ENCODE measurements around the gene EGFR.

EGFR gene

DNA sequence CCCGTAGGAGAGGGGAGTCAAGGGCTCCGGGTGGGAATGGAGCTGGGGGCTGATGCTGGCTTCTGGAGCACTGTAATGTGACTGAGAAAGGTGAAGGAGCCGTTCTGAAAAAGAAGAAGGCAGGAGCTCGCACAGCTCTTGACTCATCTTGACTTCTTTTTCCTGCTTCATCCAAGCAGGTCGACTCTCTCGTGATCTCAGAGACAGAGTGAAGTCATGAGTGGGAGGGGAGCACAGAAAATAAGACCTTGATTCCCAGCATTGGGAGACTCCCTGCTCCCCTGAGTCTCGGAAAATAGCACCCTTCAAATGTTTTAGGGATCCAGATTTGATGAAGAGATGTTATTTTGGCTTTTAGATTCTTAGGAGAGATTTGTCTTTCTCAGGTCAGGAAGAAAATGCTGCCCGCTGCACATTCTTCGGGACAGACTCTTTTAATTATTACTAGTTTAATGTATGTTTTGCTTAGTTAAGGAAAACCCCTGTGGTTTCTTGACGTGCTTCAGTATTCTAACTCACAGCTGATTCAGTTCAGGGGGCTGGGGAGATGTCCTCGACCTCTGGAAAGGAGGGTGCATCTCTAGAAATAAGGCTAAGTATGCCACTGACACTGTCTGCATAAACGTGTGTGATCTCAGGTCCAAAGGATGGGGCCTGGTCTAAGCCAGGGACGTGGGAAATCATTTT is 34.1 kb downstream of the EGFR start:
- no peak for DNase-seq
- Histone ChIP-seq H3K4me1 (ENCODE audit: low read length) (no peaks in the 10 kb centered on the region), H3K4me2 (ENCODE audit: low read depth, low read length) (no peak overlapping the region), H3K27me3 (replicated peaks; ENCODE audit: insufficient read depth, low read length) (no peaks in the 10 kb centered on the region), H2AFZ (ENCODE audit: low read length) (no peak overlapping the region), H3K9me2 (replicated peaks; ENCODE audit: insufficient read depth, low read length) (no peaks in the 10 kb centered on the region), H3K9ac (ENCODE audit: low read length) (no peak overlapping the region), H3K27ac (ENCODE audit: low read length) (no peak overlapping the region), H3K4me3 (ENCODE audit: low read length) (no peak overlapping the region), H3F3A (ENCODE audit: insufficient read depth, low read length) (no peaks in the 10 kb centered on the region), H3K9me3 (replicated peaks; ENCODE audit: insufficient read depth, low read length) (no peaks in the 10 kb centered on the region), H3K36me3 (replicated peaks; ENCODE audit: insufficient read depth, low read length) (no peaks in the 10 kb centered on the region), H3K79me2 (ENCODE audit: low read length) (no peaks in the 10 kb centered on the region), H4K20me1 (ENCODE audit: insufficient read depth, low read length) (no peaks in the 10 kb centered on the region)
- no peak for TF ChIP-seq EZH2phosphoT487 (IDR thresholded peaks at IDR 0.05; ENCODE audit: low read length)
- no peak for TF ChIP-seq CTCF (IDR thresholded peaks at IDR 0.05; ENCODE audit: low read length)
- no peak for TF ChIP-seq EZH2 (optimal IDR thresholded peaks at IDR 0.05; ENCODE audit: low read depth, low read length)

- Histone ChIP-seq H2AFZ (ENCODE audit: low read length) (no peak overlapping the region), H3K9ac (ENCODE audit: low read length) (no peak overlapping the region), H3K4me1 (ENCODE audit: low read length) (no peaks in the 10 kb centered on the region), H3K27ac (ENCODE audit: low read length) (no peak overlapping the region), H3K36me3 (replicated peaks; ENCODE audit: insufficient read depth, low read length) (no peaks in the 10 kb centered on the region), H4K20me1 (ENCODE audit: insufficient read depth, low read length) (no peaks in the 10 kb centered on the region), H3K4me3 (ENCODE audit: low read length) (no peak overlapping the region), H3K79me2 (ENCODE audit: low read length) (no peaks in the 10 kb centered on the region), H3K27me3 (replicated peaks; ENCODE audit: insufficient read depth, low read length) (no peaks in the 10 kb centered on the region), H3K9me3 (replicated peaks; ENCODE audit: insufficient read depth, low read length) (no peaks in the 10 kb centered on the region), H3K9me2 (replicated peaks; ENCODE audit: insufficient read depth, low read length) (no peaks in the 10 kb centered on the region), H3F3A (ENCODE audit: insufficient read depth, low read length) (no peaks in the 10 kb centered on the region), H3K4me2 (ENCODE audit: low read depth, low read length) (no peak overlapping the region)
- no peak for DNase-seq
- TF ChIP-seq CTCF (IDR thresholded peaks at IDR 0.05; ENCODE audit: low read length) (no peak), EZH2phosphoT487 (IDR thresholded peaks at IDR 0.05; ENCODE audit: low read length) (no peak), EZH2 (optimal IDR thresholded peaks at IDR 0.05; ENCODE audit: low read depth, low read length) (no peak)
These were observed 35.1 kb downstream of the EGFR start for GRCh38 chr7:55053651-55054571.

DNA sequence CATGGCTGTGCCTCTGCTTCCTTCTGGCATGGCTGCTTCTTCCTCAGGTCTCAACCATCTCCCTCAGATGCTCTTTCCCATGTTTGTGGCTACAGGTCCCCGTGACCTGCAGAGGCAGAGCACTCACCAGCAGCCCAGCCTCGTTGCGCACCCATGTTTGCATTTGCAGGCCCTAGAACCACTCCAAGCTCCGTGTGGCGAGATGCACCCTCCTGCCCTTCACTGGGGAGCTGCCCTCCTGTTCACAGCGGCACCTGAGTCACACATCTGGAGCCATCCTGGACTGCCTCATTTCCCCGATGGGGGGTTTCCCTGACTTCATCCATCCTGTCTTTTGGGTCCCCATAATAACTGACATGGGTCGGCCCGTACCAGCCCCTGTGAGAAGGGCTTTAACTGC is 35.9 kb downstream of the EGFR start:
- H3K27me3 ChIP-seq (replicated peaks; ENCODE audit: insufficient read depth, low read length): no peaks in the 10 kb centered on the region
- H3K79me2 ChIP-seq (ENCODE audit: low read length): no peaks in the 10 kb centered on the region
- DNase-seq: no peak
- no peak overlapping the region for H2AFZ ChIP-seq (ENCODE audit: low read length)
- TF ChIP-seq EZH2phosphoT487 (IDR thresholded peaks at IDR 0.05; ENCODE audit: low read length) (no peak), EZH2 (optimal IDR thresholded peaks at IDR 0.05; ENCODE audit: low read depth, low read length) (no peak), CTCF (IDR thresholded peaks at IDR 0.05; ENCODE audit: low read length) (no peak)
- H3K9ac ChIP-seq (ENCODE audit: low read length): no peak overlapping the region
- H3K4me3 ChIP-seq (ENCODE audit: low read length): no peak overlapping the region
- H3K4me2 ChIP-seq (ENCODE audit: low read depth, low read length): no peak overlapping the region
- H3K36me3 ChIP-seq (replicated peaks; ENCODE audit: insufficient read depth, low read length): no peaks in the 10 kb centered on the region
- no peaks in the 10 kb centered on the region for H3K4me1 ChIP-seq (ENCODE audit: low read length)
- H3F3A ChIP-seq (ENCODE audit: insufficient read depth, low read length): no peaks in the 10 kb centered on the region
- no peak overlapping the region for H3K27ac ChIP-seq (ENCODE audit: low read length)
- H3K9me3 ChIP-seq (replicated peaks; ENCODE audit: insufficient read depth, low read length): no peaks in the 10 kb centered on the region
- H3K9me2 ChIP-seq (replicated peaks; ENCODE audit: insufficient read depth, low read length): no peaks in the 10 kb centered on the region
- H4K20me1 ChIP-seq (ENCODE audit: insufficient read depth, low read length): no peaks in the 10 kb centered on the region
